Measurements from ENCODE around the gene ITGA3.

DNA sequence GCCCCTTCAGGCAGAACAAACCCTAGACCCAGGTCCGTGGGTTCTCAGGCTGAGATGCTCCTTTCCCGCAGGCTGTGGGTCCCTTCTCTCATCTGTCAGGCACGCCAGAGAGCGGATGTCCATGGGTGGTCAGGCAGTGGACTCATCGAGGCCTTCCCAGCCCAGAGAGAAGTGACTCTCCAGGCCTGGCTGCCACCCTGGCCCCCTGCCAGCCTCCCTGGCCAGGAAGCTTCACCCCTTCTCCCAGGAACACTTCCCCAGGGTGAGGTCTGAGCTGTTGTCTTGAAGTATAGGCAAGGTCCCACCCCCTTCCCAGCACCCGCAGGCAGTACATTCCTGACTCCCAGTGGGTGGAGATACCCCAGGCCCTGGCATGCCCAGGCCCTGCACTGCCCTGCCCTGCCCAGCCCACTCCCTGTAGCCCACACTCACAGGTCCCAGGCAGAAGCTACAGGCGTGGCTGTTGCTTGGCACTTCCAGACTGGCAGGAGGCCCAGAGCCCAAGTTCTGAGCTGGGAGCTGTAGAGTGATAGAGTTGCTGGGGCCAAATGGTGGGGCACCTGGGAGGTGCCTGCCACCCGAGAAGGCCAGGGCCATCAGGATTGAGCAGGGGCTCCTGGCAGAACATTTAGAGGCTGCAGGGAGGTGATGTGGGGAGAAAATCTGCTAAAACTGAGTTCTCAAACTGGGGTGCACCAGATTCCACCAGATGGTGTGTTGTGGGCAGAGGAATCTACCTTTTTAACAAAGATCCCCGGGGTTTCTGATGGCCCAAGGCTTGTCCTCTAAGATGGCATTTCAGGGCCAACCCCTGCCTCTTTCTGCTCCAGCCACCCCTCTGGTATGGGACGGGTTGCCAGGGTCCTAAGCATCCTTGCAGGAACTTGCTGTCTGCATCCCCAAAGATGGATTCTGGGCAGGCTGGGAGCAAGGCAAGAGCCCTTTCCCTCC lies 6.7 kb downstream of the ITGA3 start:
- TF ChIP-seq, protein P1, sequence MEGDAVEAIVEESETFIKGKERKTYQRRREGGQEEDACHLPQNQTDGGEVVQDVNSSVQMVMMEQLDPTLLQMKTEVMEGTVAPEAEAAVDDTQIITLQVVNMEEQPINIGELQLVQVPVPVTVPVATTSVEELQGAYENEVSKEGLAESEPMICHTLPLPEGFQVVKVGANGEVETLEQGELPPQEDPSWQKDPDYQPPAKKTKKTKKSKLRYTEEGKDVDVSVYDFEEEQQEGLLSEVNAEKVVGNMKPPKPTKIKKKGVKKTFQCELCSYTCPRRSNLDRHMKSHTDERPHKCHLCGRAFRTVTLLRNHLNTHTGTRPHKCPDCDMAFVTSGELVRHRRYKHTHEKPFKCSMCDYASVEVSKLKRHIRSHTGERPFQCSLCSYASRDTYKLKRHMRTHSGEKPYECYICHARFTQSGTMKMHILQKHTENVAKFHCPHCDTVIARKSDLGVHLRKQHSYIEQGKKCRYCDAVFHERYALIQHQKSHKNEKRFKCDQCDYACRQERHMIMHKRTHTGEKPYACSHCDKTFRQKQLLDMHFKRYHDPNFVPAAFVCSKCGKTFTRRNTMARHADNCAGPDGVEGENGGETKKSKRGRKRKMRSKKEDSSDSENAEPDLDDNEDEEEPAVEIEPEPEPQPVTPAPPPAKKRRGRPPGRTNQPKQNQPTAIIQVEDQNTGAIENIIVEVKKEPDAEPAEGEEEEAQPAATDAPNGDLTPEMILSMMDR (IDR thresholded peaks at IDR 0.05) = no peak
- TF ChIP-seq MYC (IDR thresholded peaks at IDR 0.05; ENCODE audit: borderline replicate concordance, low read length) (peak; percentile 75), NR3C1 (IDR thresholded peaks at IDR 0.05) (no peak), HDAC2 (IDR thresholded peaks at IDR 0.05) (no peak), CHD4 (IDR thresholded peaks at IDR 0.05; ENCODE audit: borderline replicate concordance) (no peak), HOXA7 (CRISPR knock-in tag; IDR thresholded peaks at IDR 0.05) (peak; percentile 53; the same call in 1 of the 2 replicates), CBX8 (IDR thresholded peaks at IDR 0.05) (no peak), JUN (IDR thresholded peaks at IDR 0.05) (peak; percentile 79 to 93; a peak in 3 of 5 replicates)
- TF ChIP-seq, protein P2, sequence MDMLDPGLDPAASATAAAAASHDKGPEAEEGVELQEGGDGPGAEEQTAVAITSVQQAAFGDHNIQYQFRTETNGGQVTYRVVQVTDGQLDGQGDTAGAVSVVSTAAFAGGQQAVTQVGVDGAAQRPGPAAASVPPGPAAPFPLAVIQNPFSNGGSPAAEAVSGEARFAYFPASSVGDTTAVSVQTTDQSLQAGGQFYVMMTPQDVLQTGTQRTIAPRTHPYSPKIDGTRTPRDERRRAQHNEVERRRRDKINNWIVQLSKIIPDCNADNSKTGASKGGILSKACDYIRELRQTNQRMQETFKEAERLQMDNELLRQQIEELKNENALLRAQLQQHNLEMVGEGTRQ (IDR thresholded peaks at IDR 0.05) = no peak
- TF ChIP-seq, protein P3, sequence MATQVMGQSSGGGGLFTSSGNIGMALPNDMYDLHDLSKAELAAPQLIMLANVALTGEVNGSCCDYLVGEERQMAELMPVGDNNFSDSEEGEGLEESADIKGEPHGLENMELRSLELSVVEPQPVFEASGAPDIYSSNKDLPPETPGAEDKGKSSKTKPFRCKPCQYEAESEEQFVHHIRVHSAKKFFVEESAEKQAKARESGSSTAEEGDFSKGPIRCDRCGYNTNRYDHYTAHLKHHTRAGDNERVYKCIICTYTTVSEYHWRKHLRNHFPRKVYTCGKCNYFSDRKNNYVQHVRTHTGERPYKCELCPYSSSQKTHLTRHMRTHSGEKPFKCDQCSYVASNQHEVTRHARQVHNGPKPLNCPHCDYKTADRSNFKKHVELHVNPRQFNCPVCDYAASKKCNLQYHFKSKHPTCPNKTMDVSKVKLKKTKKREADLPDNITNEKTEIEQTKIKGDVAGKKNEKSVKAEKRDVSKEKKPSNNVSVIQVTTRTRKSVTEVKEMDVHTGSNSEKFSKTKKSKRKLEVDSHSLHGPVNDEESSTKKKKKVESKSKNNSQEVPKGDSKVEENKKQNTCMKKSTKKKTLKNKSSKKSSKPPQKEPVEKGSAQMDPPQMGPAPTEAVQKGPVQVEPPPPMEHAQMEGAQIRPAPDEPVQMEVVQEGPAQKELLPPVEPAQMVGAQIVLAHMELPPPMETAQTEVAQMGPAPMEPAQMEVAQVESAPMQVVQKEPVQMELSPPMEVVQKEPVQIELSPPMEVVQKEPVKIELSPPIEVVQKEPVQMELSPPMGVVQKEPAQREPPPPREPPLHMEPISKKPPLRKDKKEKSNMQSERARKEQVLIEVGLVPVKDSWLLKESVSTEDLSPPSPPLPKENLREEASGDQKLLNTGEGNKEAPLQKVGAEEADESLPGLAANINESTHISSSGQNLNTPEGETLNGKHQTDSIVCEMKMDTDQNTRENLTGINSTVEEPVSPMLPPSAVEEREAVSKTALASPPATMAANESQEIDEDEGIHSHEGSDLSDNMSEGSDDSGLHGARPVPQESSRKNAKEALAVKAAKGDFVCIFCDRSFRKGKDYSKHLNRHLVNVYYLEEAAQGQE (IDR thresholded peaks at IDR 0.05) = no peak

Data from A549 (cell line).